ENCODE results near the gene IER5. TPM values are rescaled to one million over a fixed set of nuclear protein-coding genes. Genes with fewer than 3 reads are reported as not detected.

The IER5 gene
- total RNA-seq, 2 donors from 2014 or later = 13.2 to 21.2 TPM

DNA sequence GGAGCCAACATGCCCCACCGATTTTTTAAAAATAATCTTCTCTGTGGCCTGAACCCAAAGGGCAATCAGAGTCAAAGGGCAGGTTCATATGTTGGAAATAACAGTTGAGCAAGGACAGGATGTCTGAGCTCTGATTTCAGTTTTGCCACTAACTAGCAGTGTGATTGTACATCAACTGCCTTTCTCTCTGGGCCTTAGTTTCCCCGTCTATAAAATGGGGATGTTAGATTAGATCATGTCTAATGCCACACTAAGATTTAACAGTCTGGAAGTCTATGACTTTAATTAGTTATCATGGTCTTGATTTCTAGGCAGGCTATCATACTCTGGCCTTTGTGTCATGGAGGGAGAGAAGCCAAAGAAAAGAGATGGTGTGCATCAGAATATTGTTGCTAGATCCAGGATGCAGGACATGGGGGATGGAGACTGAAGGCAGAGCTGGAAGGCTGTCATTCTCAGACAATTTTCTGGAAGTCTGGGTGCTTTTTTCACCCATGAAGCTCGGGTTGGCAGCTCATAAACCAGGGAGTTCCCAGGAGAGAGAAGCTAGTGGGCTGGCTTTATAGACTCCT is 28.4 kb downstream of the IER5 start:
- H3K27ac Mint-ChIP-seq = no peak overlapping the region
- H3K9ac ChIP-seq (ENCODE audit: extremely low read depth, low read length, poor library complexity, severe bottlenecking) = peak overlapping the region; percentile 39
- no peaks in the 10 kb centered on the region for H3K36me3 Mint-ChIP-seq (ENCODE audit: low read depth)
- peaks cover 28% of the 10 kb centered on the region for H3K4me1 ChIP-seq (ENCODE audit: control insufficient read depth, insufficient read depth, low read length)
- DNase-seq = no peak
- TF ChIP-seq, protein P1, sequence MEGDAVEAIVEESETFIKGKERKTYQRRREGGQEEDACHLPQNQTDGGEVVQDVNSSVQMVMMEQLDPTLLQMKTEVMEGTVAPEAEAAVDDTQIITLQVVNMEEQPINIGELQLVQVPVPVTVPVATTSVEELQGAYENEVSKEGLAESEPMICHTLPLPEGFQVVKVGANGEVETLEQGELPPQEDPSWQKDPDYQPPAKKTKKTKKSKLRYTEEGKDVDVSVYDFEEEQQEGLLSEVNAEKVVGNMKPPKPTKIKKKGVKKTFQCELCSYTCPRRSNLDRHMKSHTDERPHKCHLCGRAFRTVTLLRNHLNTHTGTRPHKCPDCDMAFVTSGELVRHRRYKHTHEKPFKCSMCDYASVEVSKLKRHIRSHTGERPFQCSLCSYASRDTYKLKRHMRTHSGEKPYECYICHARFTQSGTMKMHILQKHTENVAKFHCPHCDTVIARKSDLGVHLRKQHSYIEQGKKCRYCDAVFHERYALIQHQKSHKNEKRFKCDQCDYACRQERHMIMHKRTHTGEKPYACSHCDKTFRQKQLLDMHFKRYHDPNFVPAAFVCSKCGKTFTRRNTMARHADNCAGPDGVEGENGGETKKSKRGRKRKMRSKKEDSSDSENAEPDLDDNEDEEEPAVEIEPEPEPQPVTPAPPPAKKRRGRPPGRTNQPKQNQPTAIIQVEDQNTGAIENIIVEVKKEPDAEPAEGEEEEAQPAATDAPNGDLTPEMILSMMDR (conservative IDR thresholded peaks at IDR 0.05) = no peak
- no peaks in the 10 kb centered on the region for H3K27me3 ChIP-seq (ENCODE audit: control insufficient read depth, insufficient read depth, low read length, poor library complexity, severe bottlenecking)
- no peaks in the 10 kb centered on the region for H3K9me3 ChIP-seq (ENCODE audit: control insufficient read depth, low read length)
- no peaks in the 10 kb centered on the region for H3K36me3 ChIP-seq (ENCODE audit: control insufficient read depth, insufficient read depth, low read length)
- peaks cover 44% of the 10 kb centered on the region for H3K4me1 Mint-ChIP-seq
- no peak overlapping the region for H3K27ac ChIP-seq (ENCODE audit: low read depth, low read length)
- peaks cover 11% of the 10 kb centered on the region for H3K27me3 Mint-ChIP-seq (ENCODE audit: insufficient read depth)
- 79 to 91% methylated on average over 2 to 3 of the region's 3 CpGs for WGBS, 2 experiments (ENCODE audit: insufficient coverage in 1 of 2, insufficient read length in 1 of 2)
- no peaks in the 10 kb centered on the region for H3K9me3 Mint-ChIP-seq
- H3K4me3 ChIP-seq (ENCODE audit: low read length) = no peak overlapping the region
- no peak overlapping the region for H3K4me3 Mint-ChIP-seq

DNA sequence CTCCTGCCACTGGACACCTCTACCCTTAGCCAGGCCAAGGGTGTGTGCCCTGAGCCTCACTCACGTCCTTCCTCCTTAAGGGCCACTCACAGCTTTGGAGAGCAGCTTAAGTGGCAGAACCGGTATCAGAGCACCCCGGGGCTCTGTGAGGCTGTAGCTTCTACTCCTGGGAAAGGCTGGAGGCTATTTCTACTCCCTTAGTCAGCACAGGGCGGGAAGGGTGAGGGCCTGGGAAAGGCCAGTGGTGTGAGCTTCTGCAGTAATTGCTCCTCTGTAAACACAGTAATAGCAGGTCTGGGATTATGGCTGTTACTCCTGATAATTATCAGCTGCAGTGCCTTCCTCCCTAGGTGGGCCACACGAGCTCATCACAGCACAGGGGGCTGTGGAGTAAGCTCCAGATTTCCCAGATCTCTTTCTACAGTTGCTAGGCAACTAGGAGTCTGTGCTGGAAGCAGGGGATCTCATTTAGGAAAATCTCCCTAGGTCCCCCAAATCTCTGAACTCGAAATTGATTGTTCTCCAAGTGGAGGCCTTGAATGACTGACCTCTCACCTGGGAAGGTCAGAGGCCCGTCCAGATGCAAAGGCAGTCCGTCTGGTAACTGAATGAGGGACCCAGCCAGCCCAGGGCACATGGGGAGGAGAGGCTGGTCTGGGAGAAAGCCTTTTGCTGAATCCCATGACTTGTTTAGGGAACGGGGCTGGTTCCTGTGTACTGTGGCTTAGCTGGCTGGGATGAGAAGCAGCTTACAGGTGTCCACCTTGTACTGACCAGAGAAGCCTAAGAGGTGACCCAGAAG is 29.3 kb downstream of the IER5 start:
- peak overlapping the region; percentile 39 for H3K9ac ChIP-seq (ENCODE audit: extremely low read depth, low read length, poor library complexity, severe bottlenecking)
- DNase-seq = peak; percentile 71
- no peak overlapping the region for H3K4me3 ChIP-seq (ENCODE audit: low read length)
- H3K4me1 ChIP-seq (ENCODE audit: control insufficient read depth, insufficient read depth, low read length) = peaks cover 22% of the 10 kb centered on the region
- Mint-ChIP-seq H3K4me3 (no peak overlapping the region), H3K36me3 (ENCODE audit: low read depth) (no peaks in the 10 kb centered on the region), H3K27ac (peak overlapping the region; percentile 66), H3K9me3 (no peaks in the 10 kb centered on the region), H3K4me1 (peaks cover 36% of the 10 kb centered on the region), H3K27me3 (ENCODE audit: insufficient read depth) (peaks cover 7% of the 10 kb centered on the region)
- peak overlapping the region; percentile 62 for H3K27ac ChIP-seq (ENCODE audit: low read depth, low read length)
- WGBS, 2 experiments (ENCODE audit: insufficient coverage in 1 of 2, insufficient read length in 1 of 2) = 65 to 70% methylated on average over 4 to 9 of the region's 9 CpGs
- TF ChIP-seq, protein P1 (conservative IDR thresholded peaks at IDR 0.05) = no peak
- no peaks in the 10 kb centered on the region for H3K27me3 ChIP-seq (ENCODE audit: control insufficient read depth, insufficient read depth, low read length, poor library complexity, severe bottlenecking)
- no peaks in the 10 kb centered on the region for H3K36me3 ChIP-seq (ENCODE audit: control insufficient read depth, insufficient read depth, low read length)
- H3K9me3 ChIP-seq (ENCODE audit: control insufficient read depth, low read length) = no peaks in the 10 kb centered on the region

DNA sequence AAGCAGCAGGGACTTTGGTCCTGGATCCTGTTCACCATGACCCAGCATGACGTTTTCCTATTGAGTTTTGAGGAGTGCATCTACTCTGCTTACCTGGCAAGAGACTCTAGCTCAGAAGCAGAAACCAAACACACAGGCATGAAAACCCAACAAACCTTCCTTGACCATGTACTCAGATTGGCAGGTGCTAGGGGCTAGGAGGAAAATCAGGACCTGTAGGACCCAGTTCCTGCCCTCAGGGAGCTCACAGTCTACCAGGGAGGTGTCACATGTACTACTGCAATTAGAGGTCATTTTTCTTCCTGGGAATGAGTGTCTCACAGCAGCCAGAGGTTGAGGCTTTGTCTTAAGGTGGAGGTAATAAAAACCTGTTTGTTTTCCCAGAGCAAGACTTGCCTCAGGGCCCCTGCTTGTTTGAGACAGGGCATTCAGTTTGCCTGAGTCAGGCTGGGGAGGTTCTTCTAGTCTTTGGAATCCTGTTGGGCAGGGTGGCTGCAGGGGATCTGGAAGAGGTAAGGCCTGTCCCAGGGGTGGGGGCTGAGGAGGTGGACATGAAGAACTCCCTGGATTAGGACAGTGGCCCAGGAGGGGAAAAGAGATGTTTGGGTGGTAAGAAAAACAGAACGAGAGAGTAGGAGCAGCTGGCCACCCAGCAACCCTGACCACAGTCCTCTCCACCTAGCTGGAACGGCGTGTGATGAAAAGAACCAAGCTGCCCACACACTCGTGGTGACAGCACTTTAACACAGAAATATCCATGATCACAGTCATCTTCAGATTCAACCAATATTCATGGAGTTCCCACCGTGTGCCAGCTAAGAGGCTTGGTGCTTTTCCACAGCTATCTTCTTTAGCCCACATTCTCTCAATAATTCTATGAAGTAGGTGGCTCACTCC is 30.8 kb downstream of the IER5 start:
- peaks cover 15% of the 10 kb centered on the region for H3K4me1 ChIP-seq (ENCODE audit: control insufficient read depth, insufficient read depth, low read length)
- no peak overlapping the region for H3K9ac ChIP-seq (ENCODE audit: extremely low read depth, low read length, poor library complexity, severe bottlenecking)
- H3K36me3 ChIP-seq (ENCODE audit: control insufficient read depth, insufficient read depth, low read length) = no peaks in the 10 kb centered on the region
- Mint-ChIP-seq H3K27me3 (ENCODE audit: insufficient read depth) (peaks cover 3% of the 10 kb centered on the region), H3K36me3 (ENCODE audit: low read depth) (no peaks in the 10 kb centered on the region), H3K4me3 (no peak overlapping the region), H3K9me3 (no peaks in the 10 kb centered on the region), H3K27ac (no peak overlapping the region), H3K4me1 (peaks cover 27% of the 10 kb centered on the region)
- no peaks in the 10 kb centered on the region for H3K27me3 ChIP-seq (ENCODE audit: control insufficient read depth, insufficient read depth, low read length, poor library complexity, severe bottlenecking)
- no peak overlapping the region for H3K4me3 ChIP-seq (ENCODE audit: low read length)
- DNase-seq = no peak
- H3K9me3 ChIP-seq (ENCODE audit: control insufficient read depth, low read length) = no peaks in the 10 kb centered on the region
- H3K27ac ChIP-seq (ENCODE audit: low read depth, low read length) = no peak overlapping the region
- WGBS, 2 experiments (ENCODE audit: insufficient coverage in 1 of 2, insufficient read length in 1 of 2) = 91 to 92% methylated on average over 4 to 6 of the region's 6 CpGs
- TF ChIP-seq, protein P1 (conservative IDR thresholded peaks at IDR 0.05) = no peak
